AG10803 (cell line): ENCODE data around the gene OCIAD1.

Experiments
- DNase-seq: peaks from one replicate; pipeline ENCODE4 v3.0.0; 2010; ENCODE audit warnings: low read depth
- H3K4me3 ChIP-seq: 2 replicates; pipeline ENCODE4 v1.5.1; 2011; ENCODE audit warnings: mild to moderate bottlenecking, low read length, control low read depth
- CTCF ChIP-seq: conservative IDR thresholded peaks from 2 replicates; pipeline ENCODE4 v1.5.1; 2011; ENCODE audit warnings: mild to moderate bottlenecking, low read length, control low read depth, inconsistent platforms

The OCIAD1 gene

GRCh38 chr4:48898733-48899431 is 68.0 kb downstream of the OCIAD1 start:
- H3K4me3 ChIP-seq = no peak overlapping the region
- no peak for TF ChIP-seq CTCF
- DNase-seq = no peak

GRCh38 chr4:48899432-48899749 is 68.5 kb downstream of the OCIAD1 start:
- no peak for DNase-seq
- no peak for TF ChIP-seq CTCF
- no peak overlapping the region for H3K4me3 ChIP-seq

- DNase-seq = peak; percentile 12
- no peak overlapping the region for H3K4me3 ChIP-seq
- TF ChIP-seq CTCF = no peak
These were observed 69.1 kb downstream of the OCIAD1 start for GRCh38 chr4:48899950-48900349.

- no peak for DNase-seq
- no peak overlapping the region for H3K4me3 ChIP-seq
- no peak for TF ChIP-seq CTCF
These were observed 70.3 kb downstream of the OCIAD1 start for GRCh38 chr4:48901196-48901595.

- TF ChIP-seq CTCF = no peak
- no peak for DNase-seq
- no peak overlapping the region for H3K4me3 ChIP-seq
These were observed 71.4 kb downstream of the OCIAD1 start for GRCh38 chr4:48902266-48902665.

- no peak for DNase-seq
- no peak overlapping the region for H3K4me3 ChIP-seq
- no peak for TF ChIP-seq CTCF
These were observed 73.2 kb downstream of the OCIAD1 start for GRCh38 chr4:48904101-48904500.

GRCh38 chr4:48904541-48905142 is 73.8 kb downstream of the OCIAD1 start:
- TF ChIP-seq CTCF = no peak
- H3K4me3 ChIP-seq = no peak overlapping the region
- no peak for DNase-seq
